Stimulated activated CD4-positive, alpha-beta T cell treated with anti-CD3 and anti-CD28 coated beads, Interleukin-4, amount 100 ng/mL, for 48 hours (primary cell): ENCODE measurements around the gene EHMT2.
"Not testable (repeated sequence)": the region's sequence is repeated elsewhere in the genome, so short reads cannot be mapped to it uniquely, and the experiment has no call there.

Experiments
- DNase-seq, 2 donors: peaks; one replicate each; pipeline ENCODE4 v3.0.0-alpha.2; 2020; ENCODE audit warnings: low read depth in 2 of 2

EHMT2 gene

DNA sequence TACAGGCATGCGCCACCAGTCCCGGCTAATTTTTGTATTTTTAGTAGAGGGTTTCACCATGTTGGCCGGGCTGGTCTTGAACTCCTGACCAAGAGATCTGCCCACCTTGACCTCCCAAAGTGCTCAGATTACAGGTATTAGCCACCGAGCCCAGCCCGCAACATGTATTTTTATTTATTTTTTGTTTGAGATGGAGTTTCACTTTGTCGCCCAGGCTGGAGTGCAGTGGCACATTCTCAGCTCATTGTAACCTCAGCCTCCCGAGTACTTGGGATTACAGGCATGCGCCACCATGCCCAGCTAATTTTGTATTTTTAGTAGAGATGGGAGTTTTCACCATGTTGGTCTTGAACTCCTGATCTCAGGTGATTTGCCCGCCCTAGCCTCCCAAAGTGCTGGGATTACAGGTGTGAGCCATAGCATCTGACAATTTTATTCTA is 59.4 kb downstream of the EHMT2 start:
- DNase-seq = not testable (repeated sequence)

DNA sequence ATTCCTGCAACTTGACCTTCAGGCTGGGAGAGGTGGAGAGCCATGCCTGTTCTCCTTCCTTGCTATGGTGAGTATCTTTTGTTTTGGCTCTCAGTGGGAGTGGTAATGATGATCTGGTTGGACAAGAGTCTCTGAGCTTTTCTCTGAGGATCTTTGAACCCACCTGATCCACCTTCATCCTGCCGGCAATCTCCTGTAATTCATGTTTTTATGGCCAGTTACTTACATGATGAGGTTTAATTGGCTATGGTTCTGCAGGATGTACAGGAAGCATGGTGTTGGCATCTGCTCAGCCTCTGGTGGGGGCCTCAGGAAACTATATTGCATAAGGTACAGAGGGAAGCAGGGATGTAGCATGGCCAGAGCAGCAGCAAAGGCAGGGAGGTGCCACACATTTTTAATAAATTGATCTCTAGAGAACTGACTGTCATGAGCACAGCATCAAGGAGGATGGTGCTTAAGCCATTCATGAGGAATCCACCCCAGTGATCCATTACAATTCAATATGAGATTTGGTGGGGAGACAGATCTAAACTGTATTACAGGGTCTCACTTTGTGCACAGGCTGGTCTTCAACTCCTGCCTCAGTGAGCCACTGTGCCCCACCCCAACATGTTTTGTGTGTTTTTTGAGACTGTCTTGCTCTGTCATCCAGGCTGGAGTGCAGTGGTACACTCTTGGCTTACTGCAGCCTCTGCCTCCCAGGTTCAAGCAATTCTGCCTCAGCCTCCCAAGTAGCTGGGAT is 60.0 kb downstream of the EHMT2 start:
- DNase-seq = no peak

DNA sequence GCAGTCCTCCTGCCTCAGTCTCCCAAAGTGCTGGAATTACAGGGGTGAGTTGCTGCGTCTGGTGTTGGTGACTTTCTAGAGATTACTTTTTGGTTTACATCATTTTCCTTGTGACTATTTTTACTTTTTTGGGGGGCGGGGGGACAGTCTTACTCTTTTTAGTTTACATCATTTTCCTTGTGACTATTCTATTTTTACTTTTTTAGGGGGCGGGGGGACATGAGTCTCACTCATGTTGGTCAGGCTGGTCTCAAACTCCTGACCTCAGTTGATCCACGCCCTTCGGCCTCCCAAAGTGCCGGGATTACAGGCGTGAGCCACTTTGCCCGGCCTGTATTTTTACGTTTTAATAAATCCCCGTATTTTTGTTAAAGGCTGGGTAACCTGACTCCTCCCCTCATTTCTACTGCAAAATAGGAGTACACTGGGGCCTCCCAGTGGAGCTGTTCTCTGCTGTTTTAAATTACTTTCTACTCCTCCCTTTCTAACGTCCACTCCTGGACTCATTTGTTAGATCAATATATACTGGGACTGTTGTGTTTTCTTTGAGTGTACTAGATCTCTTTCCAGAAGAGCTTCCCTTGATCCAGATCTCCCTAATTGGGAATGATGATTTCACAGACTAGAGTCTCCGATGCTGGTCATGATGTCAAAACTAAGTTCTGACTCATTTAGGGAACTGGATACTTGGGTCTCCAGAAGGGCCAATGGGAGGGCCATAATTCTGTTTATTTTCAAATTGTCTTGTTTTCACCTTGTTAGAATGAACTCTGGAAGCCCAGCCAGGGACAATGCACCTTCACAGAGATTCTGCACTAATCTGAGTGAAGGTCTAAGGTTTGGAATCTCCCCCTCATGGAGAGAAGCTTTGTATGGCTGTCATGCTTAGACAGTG is 60.8 kb downstream of the EHMT2 start:
- DNase-seq = no peak

DNA sequence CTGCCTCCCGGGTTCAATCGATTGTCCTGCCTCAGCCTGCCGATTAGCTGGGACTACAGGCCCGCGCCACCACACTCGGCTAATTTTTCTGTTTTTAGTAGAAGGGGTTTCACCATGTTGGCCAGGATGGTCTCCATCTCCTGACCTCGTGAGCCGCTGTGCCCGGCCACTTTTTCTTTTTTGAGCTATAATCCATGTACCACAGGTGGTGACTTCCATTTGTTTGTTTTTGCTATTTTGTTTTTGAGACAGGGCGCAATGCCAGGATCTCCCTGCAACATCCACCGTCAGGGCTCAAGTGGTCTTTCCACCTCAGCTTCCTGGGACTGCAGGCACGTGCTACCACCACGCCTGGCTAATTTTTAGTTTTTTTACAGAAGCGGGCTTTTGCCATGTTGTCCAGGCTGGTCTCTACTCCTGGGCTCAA is 61.4 kb downstream of the EHMT2 start:
- DNase-seq = no peak

DNA sequence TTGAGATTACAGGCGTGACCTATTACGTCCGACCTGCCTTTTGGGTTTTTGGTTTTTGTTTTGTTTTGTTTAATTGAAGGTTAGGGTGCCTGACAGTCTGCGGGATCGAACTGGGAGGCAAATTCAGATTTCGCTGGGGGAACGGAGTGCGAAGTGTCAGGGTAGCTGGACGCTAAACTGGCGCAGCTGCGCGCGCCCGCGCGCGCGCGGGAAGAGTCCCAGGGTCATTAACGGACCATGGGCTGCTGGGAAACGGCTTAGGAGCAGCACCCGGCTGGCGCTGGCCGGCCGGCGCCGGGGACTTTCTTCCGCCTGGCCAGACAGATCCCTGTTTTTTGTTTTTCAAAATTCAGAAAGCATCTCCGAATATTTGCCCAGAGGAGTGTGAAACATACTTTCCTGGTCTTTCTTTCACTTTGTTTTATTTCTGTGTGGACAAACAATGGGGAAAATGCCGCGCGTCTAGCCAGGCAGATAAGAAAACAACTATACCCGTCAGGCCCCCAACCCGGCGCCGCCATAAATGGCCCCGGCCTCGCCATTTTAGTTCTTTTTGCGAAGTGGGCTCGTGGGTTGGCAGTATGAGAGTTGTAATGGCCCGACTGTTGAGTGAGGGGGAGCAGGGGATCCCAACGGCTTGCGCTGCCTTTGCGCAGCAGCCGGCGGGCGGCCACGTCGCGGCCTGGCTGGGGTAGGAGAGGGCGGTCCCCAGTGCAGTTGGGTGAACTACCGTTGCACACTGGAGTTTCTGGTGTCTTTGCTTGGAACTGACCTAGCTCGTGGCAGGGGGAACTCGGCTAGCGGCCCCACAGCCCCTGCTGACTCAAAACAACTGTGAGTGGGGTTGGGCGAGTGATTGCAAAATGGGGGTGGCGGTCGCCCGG is 62.9 kb downstream of the EHMT2 start:
- DNase-seq = peak; percentile 67 to 75

DNA sequence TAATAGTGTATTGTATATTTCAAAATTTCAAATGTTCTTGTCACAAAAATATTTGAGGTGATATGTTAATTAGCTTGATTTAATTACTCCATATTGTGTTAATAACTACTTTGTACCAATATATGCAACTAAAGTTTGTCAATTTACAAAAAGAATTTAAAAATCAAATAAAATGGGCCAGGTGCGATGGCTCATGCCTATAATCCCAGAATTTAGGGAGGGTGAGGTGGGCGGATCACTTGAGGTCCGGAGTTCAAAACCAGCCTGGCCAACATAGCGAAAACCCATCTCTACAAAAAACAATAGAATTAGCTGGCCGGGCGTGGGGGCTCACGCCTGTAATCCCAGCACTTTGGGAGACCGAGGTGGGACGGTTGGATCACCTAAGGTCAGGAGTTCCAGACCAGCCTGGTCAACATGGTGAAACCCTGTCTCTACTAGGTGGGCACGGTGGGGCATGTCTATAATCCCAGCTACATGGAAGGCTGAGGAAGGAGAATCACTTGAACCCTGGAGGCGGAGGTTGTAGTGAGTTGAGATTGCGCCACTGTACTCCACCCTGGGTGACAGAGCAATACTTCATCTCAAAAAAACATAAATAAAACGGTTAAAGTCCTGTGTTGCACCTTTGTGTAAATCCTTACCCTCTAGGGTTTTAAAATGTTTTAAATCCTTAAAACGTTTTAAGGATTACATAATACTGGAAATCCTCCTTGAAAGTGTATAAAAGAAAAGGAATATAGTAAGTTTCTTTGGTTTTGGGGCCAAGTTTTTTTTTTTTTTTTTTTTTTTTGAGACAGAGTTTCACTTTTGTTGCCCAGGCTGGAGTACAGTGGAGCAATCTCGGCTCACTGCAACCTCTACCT is 65.9 kb downstream of the EHMT2 start:
- DNase-seq = no peak

DNA sequence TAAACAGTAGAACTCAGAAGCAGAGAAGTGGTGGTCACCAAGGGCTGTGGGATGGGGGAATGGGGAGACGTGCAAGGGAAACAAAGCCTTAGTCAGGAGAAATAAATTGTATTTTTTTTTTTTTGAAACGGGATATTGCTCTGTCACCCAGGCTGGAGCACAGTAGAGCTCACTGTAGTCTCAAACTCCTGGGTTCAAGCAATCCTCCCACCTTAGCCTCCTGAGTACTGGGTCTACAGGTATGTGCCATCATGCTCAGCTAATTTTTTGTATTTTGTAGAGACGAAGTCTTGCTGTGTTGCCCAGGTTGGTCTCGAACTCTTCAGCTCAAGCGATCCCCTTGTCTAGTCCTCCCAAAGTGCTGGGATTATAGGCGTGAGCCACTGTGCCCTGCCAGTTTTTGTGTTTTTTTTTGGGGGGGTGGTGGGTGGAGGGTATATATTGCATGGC is 66.6 kb downstream of the EHMT2 start:
- no peak for DNase-seq
